Ovary (tissue), 3 donors: ENCODE measurements around the gene ZDBF2.

Experiments used
- CTCF ChIP-seq, 3 donors: fragments of 450-650 bp in 2 of 3; fragments of 200-600 bp in 1 of 3; IDR thresholded peaks; one replicate each; pipeline versions ENCODE4 v1.5.1 to v1.8.0; 2016 to 2022; ENCODE audit warnings: antibody characterized with exemption in 3 of 3, mild to moderate bottlenecking in 1 of 3
- EP300 ChIP-seq: sonication (generic); formaldehyde crosslinking; IDR thresholded peaks from one replicate; pipeline ENCODE4 v1.6.1; 2017; ENCODE audit warnings: antibody characterized with exemption
- POLR2A ChIP-seq: fragments of 450-650 bp; IDR thresholded peaks from one replicate; pipeline ENCODE4 v1.6.1; 2017; ENCODE audit warnings: antibody characterized with exemption, mild to moderate bottlenecking, moderate library complexity
- donor health status: DM: no; HTN: no; CAD: no.

- TF ChIP-seq POLR2A, result no peak
- TF ChIP-seq CTCF (IDR thresholded peaks at IDR 0.05), result no peak
- TF ChIP-seq EP300, result no peak
These were observed 1.0 kb downstream of the ZDBF2 start for GRCh38 chr2:206275312-206276055.
